Peyer's patch (tissue), 4 donors: ENCODE data around the gene KRTDAP.

Experiments
- POLR2A ChIP-seq, 2 donors: fragments of 450-650 bp; IDR thresholded peaks; one replicate each; pipeline ENCODE4 v1.5.1; 2017; ENCODE audit warnings: antibody characterized with exemption in 2 of 2, mild to moderate bottlenecking in 2 of 2, moderate library complexity in 2 of 2
- TF ChIP-seq, protein P1 (sequence below), 6 experiments: fragments of 450-650 bp in 4 of 6; fragments of 200-600 bp in 2 of 6; sonication (generic) in 1 of 6; IDR thresholded peaks; one replicate each; pipeline ENCODE4 v1.5.1; 2017 to 2019; ENCODE audit warnings: antibody characterized with exemption in 6 of 6, mild to moderate bottlenecking in 3 of 6, moderate library complexity in 1 of 6

GRCh38 chr19:35506011-35506410 is 15.7 kb upstream of the KRTDAP start:
- TF ChIP-seq, protein P1, sequence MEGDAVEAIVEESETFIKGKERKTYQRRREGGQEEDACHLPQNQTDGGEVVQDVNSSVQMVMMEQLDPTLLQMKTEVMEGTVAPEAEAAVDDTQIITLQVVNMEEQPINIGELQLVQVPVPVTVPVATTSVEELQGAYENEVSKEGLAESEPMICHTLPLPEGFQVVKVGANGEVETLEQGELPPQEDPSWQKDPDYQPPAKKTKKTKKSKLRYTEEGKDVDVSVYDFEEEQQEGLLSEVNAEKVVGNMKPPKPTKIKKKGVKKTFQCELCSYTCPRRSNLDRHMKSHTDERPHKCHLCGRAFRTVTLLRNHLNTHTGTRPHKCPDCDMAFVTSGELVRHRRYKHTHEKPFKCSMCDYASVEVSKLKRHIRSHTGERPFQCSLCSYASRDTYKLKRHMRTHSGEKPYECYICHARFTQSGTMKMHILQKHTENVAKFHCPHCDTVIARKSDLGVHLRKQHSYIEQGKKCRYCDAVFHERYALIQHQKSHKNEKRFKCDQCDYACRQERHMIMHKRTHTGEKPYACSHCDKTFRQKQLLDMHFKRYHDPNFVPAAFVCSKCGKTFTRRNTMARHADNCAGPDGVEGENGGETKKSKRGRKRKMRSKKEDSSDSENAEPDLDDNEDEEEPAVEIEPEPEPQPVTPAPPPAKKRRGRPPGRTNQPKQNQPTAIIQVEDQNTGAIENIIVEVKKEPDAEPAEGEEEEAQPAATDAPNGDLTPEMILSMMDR (IDR thresholded peaks at IDR 0.05): no peak
- no peak for TF ChIP-seq POLR2A (IDR thresholded peaks at IDR 0.05)
